GM08714 (cell line): ENCODE results near the gene APOL6.

Experiments used
- H3K4me3 ChIP-seq: fragments of 200-500 bp; sonication (Bioruptor generic); 2 replicates; pipeline ENCODE4 v1.5.1; 2014; ENCODE audit warnings: mild to moderate bottlenecking, low read length, inconsistent platforms
- ZNF274 ChIP-seq: IDR thresholded peaks from 2 replicates; pipeline ENCODE4 v1.6.1; 2012; ENCODE audit warnings: mild to moderate bottlenecking, low read depth, low read length

APOL6 gene

DNA sequence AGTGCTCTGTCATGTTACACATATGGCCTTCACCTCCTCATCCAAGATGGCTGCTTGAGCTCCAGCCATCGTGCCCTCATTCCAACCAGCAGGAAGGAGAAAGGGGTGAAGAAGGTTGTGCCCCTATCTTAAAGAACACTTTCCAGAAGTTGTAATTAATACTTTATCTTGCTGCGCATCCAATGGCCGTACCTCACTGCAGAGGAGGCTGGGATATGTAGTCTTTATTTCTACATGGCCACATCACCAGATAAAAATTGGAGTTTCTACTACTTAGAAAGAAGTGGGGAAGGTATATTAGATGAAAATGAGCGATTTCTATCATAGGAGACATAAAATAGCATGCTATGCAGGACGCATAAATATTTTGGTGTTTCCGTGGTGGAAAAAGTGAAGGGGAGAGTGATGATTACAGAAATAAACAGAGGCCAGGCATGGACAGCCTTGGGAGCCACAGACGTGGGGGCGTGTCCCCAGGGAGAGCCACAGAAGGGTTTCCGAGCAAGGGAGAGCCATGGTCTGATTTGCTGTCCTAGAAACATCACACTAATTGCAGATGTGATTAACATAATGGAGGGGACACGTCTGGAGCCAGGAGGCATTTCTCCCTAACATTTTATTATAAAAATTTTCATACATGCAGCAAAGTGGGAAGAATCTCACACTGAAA is 22.3 kb upstream of the APOL6 start:
- H3K4me3 ChIP-seq, result no peak overlapping the region
- TF ChIP-seq ZNF274, result no peak

DNA sequence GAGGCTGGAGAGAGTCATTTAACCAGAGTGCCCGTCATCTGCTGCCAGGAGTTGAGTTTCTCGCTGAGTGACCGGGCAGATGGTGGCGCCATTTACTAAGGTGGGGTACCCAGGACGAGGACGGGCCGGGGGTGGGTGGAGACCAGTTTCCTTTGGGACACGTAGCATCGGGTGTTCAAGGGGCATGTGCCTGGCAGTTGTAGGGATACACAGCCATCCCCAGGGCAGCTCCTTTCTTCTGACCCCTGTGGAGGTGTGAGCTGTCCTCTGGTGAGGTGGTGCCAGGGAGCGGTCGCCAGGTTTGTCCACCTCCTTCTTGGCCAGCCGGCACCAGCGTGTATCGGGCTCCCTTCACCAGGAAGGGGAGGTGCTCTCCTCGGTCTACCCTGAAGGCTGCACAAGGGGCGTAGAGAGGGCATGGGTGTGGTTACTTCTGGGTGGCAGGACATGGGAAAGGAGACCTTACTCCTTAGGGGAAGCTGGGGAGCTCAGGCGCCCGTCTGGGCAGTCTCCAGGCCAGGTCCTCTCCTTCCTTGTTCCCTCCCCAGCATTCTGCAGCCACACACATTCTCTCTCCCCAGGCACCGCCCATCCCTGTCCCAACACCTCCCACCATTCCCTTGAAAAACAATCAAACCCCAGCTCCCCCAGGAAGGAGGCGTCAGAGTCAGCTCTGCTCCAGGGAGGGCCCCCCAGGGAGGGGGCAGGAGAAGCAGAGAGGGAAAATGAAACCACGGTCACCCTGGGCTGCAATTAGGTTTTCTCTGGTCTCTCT is 20.8 kb upstream of the APOL6 start:
- peak overlapping the region; percentile 37; the same call in 1 of the 2 replicates for H3K4me3 ChIP-seq
- TF ChIP-seq ZNF274, result no peak

DNA sequence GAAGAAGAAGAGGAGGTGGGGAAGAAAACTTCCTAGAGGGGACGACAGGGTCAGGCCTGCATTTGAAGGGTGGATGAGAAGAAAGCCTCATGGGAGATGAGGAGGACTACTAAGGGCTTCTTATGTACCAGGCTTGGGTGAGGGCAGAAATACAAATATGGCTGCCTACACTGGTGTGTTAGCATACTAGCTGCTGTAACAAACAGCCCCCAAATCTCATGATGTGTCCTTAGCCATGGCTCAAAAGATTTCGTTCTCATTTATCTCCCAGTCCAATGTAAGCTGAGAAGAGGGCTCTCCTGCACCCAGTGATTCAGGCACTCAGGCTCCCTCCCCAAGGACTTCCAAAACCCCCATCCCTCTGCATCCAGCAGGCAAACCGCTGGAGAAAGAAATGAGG is 19.5 kb upstream of the APOL6 start:
- no peak overlapping the region for H3K4me3 ChIP-seq
- TF ChIP-seq ZNF274, result no peak

- H3K4me3 ChIP-seq, result no peak overlapping the region
- TF ChIP-seq ZNF274, result no peak
Measured at GRCh38 chr22:35629406-35630216, 18.6 kb upstream of the APOL6 start.

DNA sequence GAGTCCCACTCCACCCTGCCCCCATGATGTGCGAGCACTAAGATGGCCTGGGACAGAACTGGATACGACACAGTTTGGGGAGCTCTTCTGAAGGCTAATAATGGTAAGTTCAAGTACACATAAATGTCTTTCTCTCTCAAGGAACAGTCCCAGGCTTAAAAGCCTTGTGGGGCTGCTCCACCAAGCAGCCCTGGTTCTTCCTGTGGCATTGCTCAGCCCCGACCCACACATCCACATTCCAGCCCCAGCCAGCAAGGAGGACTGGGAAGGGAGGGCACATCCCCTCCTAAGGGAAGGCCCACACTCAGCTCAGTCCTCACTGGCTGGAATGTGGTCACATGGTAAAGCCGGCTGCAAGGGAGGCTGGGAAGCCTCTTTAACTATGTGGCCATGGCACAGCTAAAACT is 17.9 kb upstream of the APOL6 start:
- no peak for TF ChIP-seq ZNF274
- H3K4me3 ChIP-seq, result no peak overlapping the region

DNA sequence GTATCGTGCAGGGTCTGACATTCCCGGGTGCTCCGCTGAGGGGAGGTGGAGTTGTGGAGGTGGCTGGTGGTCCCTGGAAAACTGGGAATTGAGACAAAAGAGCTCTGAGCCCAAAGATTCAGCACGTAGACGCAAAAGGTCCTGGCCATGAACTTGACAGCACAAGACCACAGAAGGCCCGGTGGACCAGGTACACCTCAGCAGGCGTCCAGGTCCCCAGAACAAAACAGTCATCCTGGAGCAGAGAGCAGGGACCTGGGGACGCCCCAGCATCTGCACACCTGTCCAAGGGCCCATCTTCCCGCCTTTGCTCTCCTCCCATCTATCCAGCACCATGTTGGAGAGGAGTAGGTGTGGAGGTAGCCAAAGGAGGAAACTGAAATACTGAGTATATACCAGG is 17.4 kb upstream of the APOL6 start:
- TF ChIP-seq ZNF274, result no peak
- no peak overlapping the region for H3K4me3 ChIP-seq

- no peak overlapping the region for H3K4me3 ChIP-seq
- no peak for TF ChIP-seq ZNF274
Measured at GRCh38 chr22:35631597-35631996, 16.6 kb upstream of the APOL6 start.

GRCh38 chr22:35632935-35633334 is 15.3 kb upstream of the APOL6 start:
- H3K4me3 ChIP-seq, result no peak overlapping the region
- no peak for TF ChIP-seq ZNF274

- no peak for TF ChIP-seq ZNF274
- H3K4me3 ChIP-seq, result no peak overlapping the region
Measured at GRCh38 chr22:35633520-35633919, 14.7 kb upstream of the APOL6 start.

DNA sequence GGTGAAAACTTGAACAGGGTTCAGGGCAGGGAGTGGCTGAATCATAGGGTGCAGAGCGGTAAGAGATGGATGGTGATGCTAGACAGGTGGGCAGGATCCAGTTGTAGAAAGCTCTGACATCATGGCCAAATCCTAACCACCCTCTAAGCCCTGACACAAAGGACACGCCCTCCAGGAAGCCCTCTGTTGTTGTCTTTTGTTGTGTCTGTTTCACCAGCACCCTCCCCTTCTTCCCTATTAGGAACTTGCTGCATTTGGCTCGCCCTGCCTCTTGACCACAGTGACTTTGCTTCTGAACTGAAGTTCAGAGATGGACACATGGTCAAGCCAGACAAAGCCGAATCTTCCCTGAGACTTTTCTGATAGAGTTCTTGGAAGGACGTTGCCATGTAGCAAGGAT is 14.2 kb upstream of the APOL6 start:
- H3K4me3 ChIP-seq, result no peak overlapping the region
- no peak for TF ChIP-seq ZNF274

GRCh38 chr22:35634943-35635540 is 13.2 kb upstream of the APOL6 start:
- no peak overlapping the region for H3K4me3 ChIP-seq
- TF ChIP-seq ZNF274, result no peak

GRCh38 chr22:35637254-35637653 is 11.0 kb upstream of the APOL6 start:
- no peak for TF ChIP-seq ZNF274

GRCh38 chr22:35638001-35638400 is 10.2 kb upstream of the APOL6 start:
- no peak overlapping the region for H3K4me3 ChIP-seq
- TF ChIP-seq ZNF274, result no peak

More at GRCh38 chr22:35637254-35637653, 11.0 kb upstream of the APOL6 start:
- no peak overlapping the region for H3K4me3 ChIP-seq

DNA sequence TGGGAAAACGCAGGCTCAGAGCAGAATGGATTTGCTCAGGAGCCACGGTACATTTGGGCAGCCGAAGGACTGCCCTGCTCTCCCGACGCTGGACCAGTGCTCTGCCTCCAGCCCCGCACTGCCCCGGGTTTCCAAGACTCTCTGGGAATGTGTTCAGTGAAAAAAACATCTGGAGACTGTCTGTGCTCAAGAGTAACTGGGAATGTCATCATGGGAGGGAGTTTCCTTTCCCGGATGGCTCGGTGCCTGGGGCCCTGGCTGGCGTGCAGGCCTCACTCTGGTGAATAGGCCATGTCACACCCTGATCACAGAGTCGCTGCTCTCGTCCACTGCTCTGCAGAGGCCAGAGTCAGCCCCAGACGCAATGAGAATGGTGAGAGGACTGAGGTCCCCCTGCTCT is 9.8 kb upstream of the APOL6 start:
- no peak for TF ChIP-seq ZNF274
- H3K4me3 ChIP-seq, result no peak overlapping the region
